Psoas muscle (tissue), 8 donors: ENCODE measurements around the gene HTRA2. TPM values are rescaled to one million over a fixed set of nuclear protein-coding genes. Genes with fewer than 3 reads are reported as not detected.
A peak's percentile ranks its signal among the peaks of the same experiment; 100 is the strongest.

ENCODE experiments used
- ATAC-seq, 4 donors: fragments of 200-7000 bp; cut with Tn5 transposase; one replicate each; pipeline ENCODE4 v1.9.1; 2020; ENCODE audit warnings: moderate library complexity in 3 of 4, mild to moderate bottlenecking in 2 of 4
- DNase-seq, 2 donors: peaks; one replicate each; pipeline ENCODE4 v3.0.0-alpha.2; 2020
- H3K27ac ChIP-seq: fragments of 200-600 bp; one replicate; pipeline ENCODE4 v1.8.0; 2022
- H3K27me3 ChIP-seq, 3 donors: fragments of 200-600 bp in 1 of 3; one replicate each; pipeline versions ENCODE4 v1.6.1 to v1.8.0; 2013 to 2022; ENCODE audit warnings: low read length in 2 of 3, mild to moderate bottlenecking in 2 of 3, moderate library complexity in 1 of 3; ENCODE audit not compliant: insufficient read depth in 3 of 3
- H3K36me3 ChIP-seq, 2 donors: fragments of 200-600 bp in 1 of 2; one replicate each; pipeline versions ENCODE4 v1.6.1 to v1.8.0; 2013 to 2022; ENCODE audit warnings: low read depth in 1 of 2, mild to moderate bottlenecking in 1 of 2, moderate library complexity in 1 of 2; ENCODE audit not compliant: insufficient read depth in 1 of 2
- H3K4me1 ChIP-seq: fragments of 200-600 bp; one replicate; pipeline ENCODE4 v1.8.0; 2022
- H3K4me3 ChIP-seq: fragments of 200-600 bp; one replicate; pipeline ENCODE4 v1.8.0; 2022; ENCODE audit warnings: mild to moderate bottlenecking
- H3K9me3 ChIP-seq: fragments of 200-600 bp; one replicate; pipeline ENCODE4 v1.8.0; 2022
- CTCF ChIP-seq: fragments of 200-600 bp; IDR thresholded peaks from one replicate; pipeline ENCODE4 v1.8.0; 2022; ENCODE audit warnings: antibody characterized with exemption
- WGBS, 3 donors: extraction: QIAGEN DNeasy Blood & Tissue Kit; methylation state at CpG; one replicate each; pipeline versions ENCODE4 v1.1.6 to v1.1.7; 2013; 5-methylcytosine and 5-hydroxymethylcytosine counted together
- intact Hi-C, 2 donors: fragments of 100-400 bp; cut with DNase I; formaldehyde crosslinking; loops; one replicate each; pipeline versions ENCODE4 v1.11.0 to v1.14.2; 2022
- polyA plus RNA-seq, 3 donors: library from polyadenylated mRNA; stranded (reverse); fragments of 200-250 nt; gene quantifications; one replicate each; pipeline ENCODE4 v1.2.3, GENCODE V29; 2013
- total RNA-seq, 4 donors: library from RNA; stranded (reverse); fragmentation: NEBNext Ultra II Directional in 2 of 4; extraction: Animal tissue kit (Norgen Biotek cat#: 25700) in 2 of 4; gene quantifications; one replicate each; pipeline versions ENCODE4 v1.2.1 to v1.2.4, GENCODE V29; 2021 to 2023
- donor health status: healthy with polysubstance abuse.
- donor health status: DM: no; HTN: no; CAD: no; lungs with moderate emphysema.
- donor health status: Bipolar disorder and iron deficiency.
- donor health status: healthy.
- donor health status: DM: yes; HTN: yes; CAD: no.
- donor health status: DM: no; HTN: no; CAD: no.
- donor health status: DM: no; HTN: no; CAD: no.
- donor health status: DM: yes; HTN: yes; CAD: no.

The HTRA2 gene
- total and polyA plus RNA-seq, 7 donors = 23.0 to 54.4 (median 27.6) TPM

- WGBS, 3 donors = 2 to 4% (median 2%) methylated on average over 55 to 72 of the region's 72 CpGs
- H3K36me3 ChIP-seq = no peaks in the 10 kb centered on the region
- H3K9me3 ChIP-seq = no peaks in the 10 kb centered on the region
- peak; percentile 67 to 92 (median 88) for ATAC-seq
- peaks cover 0 to 95% (median 42%) of the 10 kb centered on the region in 3 donors for H3K27me3 ChIP-seq
- DNase-seq = peak; percentile 66 to 84
- H3K27ac ChIP-seq = no peak overlapping the region
- intact Hi-C loops = no loop called here
- H3K4me3 ChIP-seq = peak overlapping the region; percentile 65
- H3K4me1 ChIP-seq = peaks cover 17% of the 10 kb centered on the region
- TF ChIP-seq CTCF = no peak
Observed at GRCh38 chr2:74515981-74516633, 13.6 kb upstream of the HTRA2 start.

- intact Hi-C loops = no loop called here
- Histone ChIP-seq H3K27me3 (peaks cover 0 to 90% (median 40%) of the 10 kb centered on the region in 3 donors), H3K4me3 (peak overlapping the region; percentile 65)
Observed at GRCh38 chr2:74516650-74517049, 13.1 kb upstream of the HTRA2 start.

GRCh38 chr2:74522516-74522915 lies 7.2 kb upstream of the HTRA2 start:
- H3K4me1 ChIP-seq = no peaks in the 10 kb centered on the region
- 64 to 75% (median 72%) methylated on average over 3 of the region's 3 CpGs for WGBS, 3 donors
- no peaks in the 10 kb centered on the region for H3K9me3 ChIP-seq
- H3K27me3 ChIP-seq = peaks cover 0 to 31% (median 6%) of the 10 kb centered on the region in 3 donors
- TF ChIP-seq CTCF = no peak
- H3K27ac ChIP-seq = no peak overlapping the region
- no peak overlapping the region for H3K4me3 ChIP-seq
- no peak for ATAC-seq
- no peak for DNase-seq
- H3K36me3 ChIP-seq = peaks cover 8 to 23% of the 10 kb centered on the region in 2 donors
- intact Hi-C loops = no loop called here

More at GRCh38 chr2:74516650-74517049, 13.1 kb upstream of the HTRA2 start:
- 55 to 67% (median 57%) methylated on average over 13 of the region's 13 CpGs for WGBS, 3 donors
- Histone ChIP-seq H3K9me3 (no peaks in the 10 kb centered on the region), H3K27ac (no peak overlapping the region), H3K4me1 (peaks cover 17% of the 10 kb centered on the region), H3K36me3 (no peaks in the 10 kb centered on the region)
- ATAC-seq (no peak), DNase-seq (no peak)
- TF ChIP-seq CTCF = no peak

GRCh38 chr2:74524005-74524404 lies 5.7 kb upstream of the HTRA2 start:
- DNase-seq (no peak), ATAC-seq (no peak)
- Histone ChIP-seq H3K4me1 (peaks cover 7% of the 10 kb centered on the region), H3K27ac (no peak overlapping the region), H3K36me3 (peaks cover 8 to 31% of the 10 kb centered on the region in 2 donors), H3K9me3 (no peaks in the 10 kb centered on the region), H3K4me3 (no peak overlapping the region), H3K27me3 (peaks cover 0 to 16% (median 4%) of the 10 kb centered on the region in 3 donors)
- 78 to 83% (median 83%) methylated on average over 9 of the region's 9 CpGs for WGBS, 3 donors
- intact Hi-C loops = no loop called here
- no peak for TF ChIP-seq CTCF
